Activated B cell treated with CpG ODN at 0.5 μM for 24 hours (primary cell): ENCODE data around the gene PNPLA4. TPM values are rescaled to one million over a fixed set of nuclear protein-coding genes. Genes with fewer than 3 reads are reported as not detected.

Source experiments
- ATAC-seq: fragments of 200-7000 bp; cut with Tn5 transposase; one replicate; pipeline ENCODE4 v1.10.0; 2021; ENCODE audit warnings: low read depth, mild to moderate bottlenecking, moderate library complexity
- CTCF ChIA-PET: fragments of 350-600 bp; sonication (Branson Sonifier 250); formaldehyde crosslinking; loops from one replicate; lab custom pipeline; 2021; ENCODE audit warnings: antibody characterized with exemption; lab: Charles Lee
- POLR2A ChIA-PET: fragments of 350-600 bp; sonication (Branson Sonifier 250); formaldehyde crosslinking; loops from one replicate; lab custom pipeline; 2021; ENCODE audit warnings: antibody characterized with exemption; lab: Charles Lee
- DNase-seq: peaks from one replicate; pipeline ENCODE4 v3.0.0; 2022
- H3K27ac Mint-ChIP-seq: one replicate; pipeline ENCODE4 v1.8.0; 2020; ENCODE audit warnings: mixed read lengths
- H3K27me3 Mint-ChIP-seq: one replicate; pipeline ENCODE4 v1.8.0; 2021; ENCODE audit warnings: mixed read lengths
- H3K36me3 Mint-ChIP-seq: one replicate; pipeline ENCODE4 v1.8.0; 2021; ENCODE audit warnings: low read depth, mixed read lengths
- H3K4me1 Mint-ChIP-seq: one replicate; pipeline ENCODE4 v1.8.0; 2021; ENCODE audit warnings: mixed read lengths
- H3K4me3 Mint-ChIP-seq: one replicate; pipeline ENCODE4 v1.8.0; 2020; ENCODE audit warnings: mild to moderate bottlenecking, mixed read lengths
- H3K9me3 Mint-ChIP-seq: one replicate; pipeline ENCODE4 v1.8.0; 2020; ENCODE audit warnings: mixed read lengths
- intact Hi-C: fragments of 100-400 bp; cut with micrococcal nuclease; formaldehyde crosslinking; loops from one replicate; pipeline ENCODE4 v1.15.1; 2024
- total RNA-seq: library from RNA; stranded (reverse); gene quantifications from 2 replicates; pipeline ENCODE4 v1.2.3, GENCODE V29; 2022
- TF ChIP-seq, protein P1 (sequence below): fragments of 200-600 bp; IDR thresholded peaks from one replicate; pipeline ENCODE4 v1.8.0; 2022; ENCODE audit warnings: antibody characterized with exemption, mild to moderate bottlenecking

The PNPLA4 gene
- 7.5 and 8.2 TPM in 2 replicates for total RNA-seq

- H3K9me3 Mint-ChIP-seq, result no peaks in the 10 kb centered on the region
- POLR2A ChIA-PET, result interaction anchor here (1.1 kb wide), 1 partner anchor 780 kb away, joined by 4 read pairs; the partner anchor contains the start of gene STS
- intact Hi-C loops, result loop anchor here (1.0 to 2.0 kb wide), 2 partner anchors 817 to 1189 kb away; no protein-coding TSS in a partner anchor
- peaks cover 8% of the 10 kb centered on the region for H3K36me3 Mint-ChIP-seq
- TF ChIP-seq, protein P1, sequence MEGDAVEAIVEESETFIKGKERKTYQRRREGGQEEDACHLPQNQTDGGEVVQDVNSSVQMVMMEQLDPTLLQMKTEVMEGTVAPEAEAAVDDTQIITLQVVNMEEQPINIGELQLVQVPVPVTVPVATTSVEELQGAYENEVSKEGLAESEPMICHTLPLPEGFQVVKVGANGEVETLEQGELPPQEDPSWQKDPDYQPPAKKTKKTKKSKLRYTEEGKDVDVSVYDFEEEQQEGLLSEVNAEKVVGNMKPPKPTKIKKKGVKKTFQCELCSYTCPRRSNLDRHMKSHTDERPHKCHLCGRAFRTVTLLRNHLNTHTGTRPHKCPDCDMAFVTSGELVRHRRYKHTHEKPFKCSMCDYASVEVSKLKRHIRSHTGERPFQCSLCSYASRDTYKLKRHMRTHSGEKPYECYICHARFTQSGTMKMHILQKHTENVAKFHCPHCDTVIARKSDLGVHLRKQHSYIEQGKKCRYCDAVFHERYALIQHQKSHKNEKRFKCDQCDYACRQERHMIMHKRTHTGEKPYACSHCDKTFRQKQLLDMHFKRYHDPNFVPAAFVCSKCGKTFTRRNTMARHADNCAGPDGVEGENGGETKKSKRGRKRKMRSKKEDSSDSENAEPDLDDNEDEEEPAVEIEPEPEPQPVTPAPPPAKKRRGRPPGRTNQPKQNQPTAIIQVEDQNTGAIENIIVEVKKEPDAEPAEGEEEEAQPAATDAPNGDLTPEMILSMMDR, result no peak
- DNase-seq (peak; percentile 77), ATAC-seq (peak; percentile 91)
- peaks cover 17% of the 10 kb centered on the region for H3K4me1 Mint-ChIP-seq
- H3K4me3 Mint-ChIP-seq, result peak within 1 kb of the TSS; percentile 91
- CTCF ChIA-PET, result no interaction called here
- no peaks in the 10 kb centered on the region for H3K27me3 Mint-ChIP-seq
- peak within 1 kb of the TSS; percentile 97 for H3K27ac Mint-ChIP-seq
Observed at GRCh38 chrX:7927259-7928167, at the start of gene PNPLA4. TSS of gene PNPLA4 (minus strand) at chrX:7927413. CDS start at chrX:7926119, 1,294 bp downstream.

DNA sequence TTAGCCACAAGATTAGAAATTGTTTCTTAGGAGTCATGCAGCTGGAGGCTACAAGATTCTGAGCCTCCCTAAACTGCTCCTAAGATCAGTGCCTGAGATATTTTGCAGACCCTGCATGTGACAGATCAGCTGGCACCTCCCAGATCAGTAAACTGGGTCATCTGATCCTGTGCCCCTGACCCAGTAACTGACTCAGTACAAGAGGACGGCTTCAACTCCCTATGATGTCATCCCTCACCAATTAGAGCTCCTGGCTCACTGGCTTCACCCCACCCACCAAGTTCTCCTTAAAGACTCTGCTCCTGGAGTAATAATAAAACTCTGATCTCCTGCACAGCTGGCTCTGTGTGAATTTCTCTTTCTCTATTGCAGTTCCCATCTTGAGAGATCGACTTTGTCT, 45.4 kb upstream of the PNPLA4 start:
- ATAC-seq (no peak), DNase-seq (no peak)
- H3K4me1 Mint-ChIP-seq, result no peaks in the 10 kb centered on the region
- POLR2A ChIA-PET, result no interaction called here
- no peaks in the 10 kb centered on the region for H3K9me3 Mint-ChIP-seq
- TF ChIP-seq, protein P1, result no peak
- intact Hi-C loops, result no loop called here
- no peaks in the 10 kb centered on the region for H3K27me3 Mint-ChIP-seq
- no peak overlapping the region for H3K4me3 Mint-ChIP-seq
- CTCF ChIA-PET, result no interaction called here
- H3K27ac Mint-ChIP-seq, result no peak overlapping the region
- no peaks in the 10 kb centered on the region for H3K36me3 Mint-ChIP-seq

GRCh38 chrX:7970428-7970827, 43.2 kb upstream of the PNPLA4 start:
- CTCF ChIA-PET, result no interaction called here
- Mint-ChIP-seq H3K4me3 (no peak overlapping the region), H3K9me3 (no peaks in the 10 kb centered on the region), H3K27me3 (no peaks in the 10 kb centered on the region), H3K36me3 (no peaks in the 10 kb centered on the region), H3K27ac (no peak overlapping the region), H3K4me1 (no peaks in the 10 kb centered on the region)
- TF ChIP-seq, protein P1, result no peak
- intact Hi-C loops, result no loop called here
- DNase-seq (no peak), ATAC-seq (no peak)
- POLR2A ChIA-PET, result no interaction called here

- TF ChIP-seq, protein P1, result no peak
- H3K4me3 Mint-ChIP-seq, result no peak overlapping the region
- ChIA-PET POLR2A (no interaction called here), CTCF (interaction anchor here (0.8 kb wide), 1 partner anchor 26 kb away, joined by 3 read pairs; no protein-coding TSS in a partner anchor)
- intact Hi-C loops, result no loop called here
- no peaks in the 10 kb centered on the region for H3K27me3 Mint-ChIP-seq
- DNase-seq (no peak), ATAC-seq (no peak)
- H3K27ac Mint-ChIP-seq, result no peak overlapping the region
- H3K4me1 Mint-ChIP-seq, result no peaks in the 10 kb centered on the region
- H3K9me3 Mint-ChIP-seq, result no peaks in the 10 kb centered on the region
- no peaks in the 10 kb centered on the region for H3K36me3 Mint-ChIP-seq
Observed at GRCh38 chrX:7965436-7965835, 38.2 kb upstream of the PNPLA4 start.

GRCh38 chrX:7960246-7960645, 33.0 kb upstream of the PNPLA4 start:
- ChIA-PET POLR2A (no interaction called here), CTCF (no interaction called here)
- TF ChIP-seq, protein P1, result no peak
- Mint-ChIP-seq H3K9me3 (peaks cover 5% of the 10 kb centered on the region), H3K27me3 (peaks cover 3% of the 10 kb centered on the region), H3K4me3 (no peak overlapping the region), H3K27ac (no peak overlapping the region), H3K4me1 (no peaks in the 10 kb centered on the region), H3K36me3 (no peaks in the 10 kb centered on the region)
- intact Hi-C loops, result no loop called here
- no peak for DNase-seq
- no peak for ATAC-seq
